ENCODE data around the gene AKIP1. TPM values are rescaled to one million over a fixed set of nuclear protein-coding genes. Genes with fewer than 3 reads are reported as not detected.
"Not testable (repeated sequence)": the region's sequence is repeated elsewhere in the genome, so short reads cannot be mapped to it uniquely, and the experiment has no call there.

The AKIP1 gene
- total and polyA plus RNA-seq, 10 of the 15 experiments (the other 5 are each of a cell fraction or from before 2014, with no cell fraction given): 5.1 to 38.9 (median 30.5) TPM

- no peak for TF ChIP-seq POLR2AphosphoS2 (IDR thresholded peaks at IDR 0.05; ENCODE audit: low read depth, low read length)
- TF ChIP-seq MEF2B (IDR thresholded peaks at IDR 0.05; ENCODE audit: partially characterized antibody, poor library complexity, severe bottlenecking): no peak
- TF ChIP-seq GABPA (IDR thresholded peaks at IDR 0.05; ENCODE audit: low read depth): no peak
- TF ChIP-seq BCL3 (IDR thresholded peaks at IDR 0.05; ENCODE audit: borderline replicate concordance, insufficient read depth, low read depth, low read length, poor library complexity, severe bottlenecking): no peak
- TF ChIP-seq YY1 (IDR thresholded peaks at IDR 0.05; ENCODE audit: low read depth, low read length): no peak
Observed at GRCh38 chr11:8886322-8886721, 24.7 kb upstream of the AKIP1 start (continued).

GRCh38 chr11:8891185-8891584 lies 19.8 kb upstream of the AKIP1 start:
- ATAC-seq; H3K9me3 ChIP-seq (replicated peaks; ENCODE audit: control insufficient read depth, insufficient read depth, low read length); H2AFZ ChIP-seq (ENCODE audit: control insufficient read depth, low read depth, low read length); H3K79me2 ChIP-seq (ENCODE audit: control insufficient read depth, insufficient read depth, low read length); in situ Hi-C loops (cut with MboI); H3K4me1 ChIP-seq (ENCODE audit: control insufficient read depth, insufficient read depth, low read length); intact Hi-C loops (cut with micrococcal nuclease; ENCODE audit: unreplicated experiment); FAIRE-seq; H3K27me3 ChIP-seq (replicated peaks in 1 of 2; ENCODE audit: control insufficient read depth in 2 of 2, insufficient read depth in 2 of 2, low read length in 1 of 2); H3K4me3 ChIP-seq; H3K9ac ChIP-seq (ENCODE audit: control insufficient read depth, insufficient read depth, low read length); RAD21 ChIA-PET (ENCODE audit: unreplicated experiment); H3K36me3 ChIP-seq (ENCODE audit: control insufficient read depth in 2 of 2, insufficient read depth in 2 of 2, low read length in 1 of 2); H3K4me2 ChIP-seq (ENCODE audit: control insufficient read depth, insufficient read depth); DNase-seq (ENCODE audit: low read depth, low spot score); SMC1A ChIA-PET (ENCODE audit: uncharacterized antibody, unreplicated experiment); CTCF ChIA-PET; H3K27ac ChIP-seq (ENCODE audit: control insufficient read depth, insufficient read depth); BruUV-seq (replicated peaks); H4K20me1 ChIP-seq (ENCODE audit: control insufficient read depth, insufficient read depth); POLR2A ChIA-PET: not testable (repeated sequence)
- 56% methylated on average over 2 of the region's 2 CpGs for WGBS (ENCODE audit: insufficient coverage, insufficient replicate concordance, low lambda C conversion rate, missing lambda C conversion rate)
